Endometrial microvascular endothelial cells (primary cell): ENCODE results near the gene EMILIN2. TPM values are rescaled to one million over a fixed set of nuclear protein-coding genes. Genes with fewer than 3 reads are reported as not detected.
"Not testable (repeated sequence)": the region's sequence is repeated elsewhere in the genome, so short reads cannot be mapped to it uniquely, and the experiment has no call there.

Experiments used
- in situ Hi-C: cut with HindIII; loops from 2 replicates; pipeline ENCODE4 v1.10.0; 2017; ENCODE audit warnings: low sequenced_read_pairs, low pct_unique_long_range_greater_than_20kb; ENCODE audit errors: inconsistent ontology term
- total RNA-seq: library from RNA; depleted of rRNA; stranded (reverse); fragments of >200 nt; gene quantifications from one replicate; pipeline ENCODE4 v1.2.3, GENCODE V29; 2015; ENCODE audit errors: inconsistent ontology term

EMILIN2 gene
- total RNA-seq, 1 donor from 2014 or later = 8.1 TPM

- in situ Hi-C loops = not testable (repeated sequence)
Measured at GRCh38 chr18:2866465-2866864, 19.7 kb downstream of the EMILIN2 start.

- in situ Hi-C loops = no loop called here
Measured at GRCh38 chr18:2869207-2869606, 22.4 kb downstream of the EMILIN2 start.

DNA sequence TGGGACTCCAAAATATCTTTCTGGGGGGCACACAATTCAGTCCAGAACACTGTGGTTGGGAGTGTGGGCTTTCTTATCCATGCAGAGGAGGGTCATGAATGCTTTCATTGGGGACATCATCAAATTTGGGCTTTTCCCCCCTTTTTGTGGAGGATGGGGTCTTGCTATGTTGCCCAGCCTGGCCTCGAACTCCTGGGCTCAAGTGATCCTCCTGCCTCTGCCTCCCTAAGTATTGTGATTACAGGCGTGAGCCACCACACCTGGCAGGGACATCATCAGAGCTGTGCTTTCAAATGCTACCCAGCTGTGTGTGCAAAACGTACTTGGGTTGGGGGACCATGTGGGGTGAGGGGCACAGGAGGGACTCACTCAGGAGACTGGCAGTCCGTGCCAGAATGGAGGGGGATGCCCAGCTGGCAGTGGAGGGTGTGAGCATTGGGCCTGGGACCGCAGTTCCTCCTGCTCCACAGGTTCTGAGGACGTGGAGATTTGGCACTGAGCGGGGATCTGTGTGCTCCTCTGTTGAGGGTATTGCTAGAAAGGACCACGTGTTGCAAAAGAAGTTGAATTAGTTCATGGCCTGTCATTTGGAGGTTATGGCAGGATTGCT, 24.4 kb downstream of the EMILIN2 start:
- in situ Hi-C loops = no loop called here

DNA sequence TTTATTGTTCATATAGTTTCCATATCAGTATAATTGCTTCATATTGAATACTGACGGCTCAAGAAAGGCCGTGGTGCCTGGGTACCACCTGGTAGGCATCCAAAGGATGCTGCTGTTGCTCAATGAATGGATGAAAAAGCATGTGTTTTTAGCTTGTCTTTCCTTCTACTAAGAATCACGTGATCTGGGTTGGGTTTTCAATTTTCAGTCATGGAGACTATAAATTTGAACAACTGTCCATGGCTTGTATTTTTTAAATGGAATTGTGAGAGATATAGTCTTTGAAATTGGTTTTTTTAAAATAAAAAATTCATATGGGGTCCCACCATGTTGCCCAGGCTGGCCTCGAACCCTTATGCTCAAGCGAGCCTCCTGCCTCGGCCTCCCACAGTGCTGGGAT, 25.3 kb downstream of the EMILIN2 start:
- in situ Hi-C loops = no loop called here

DNA sequence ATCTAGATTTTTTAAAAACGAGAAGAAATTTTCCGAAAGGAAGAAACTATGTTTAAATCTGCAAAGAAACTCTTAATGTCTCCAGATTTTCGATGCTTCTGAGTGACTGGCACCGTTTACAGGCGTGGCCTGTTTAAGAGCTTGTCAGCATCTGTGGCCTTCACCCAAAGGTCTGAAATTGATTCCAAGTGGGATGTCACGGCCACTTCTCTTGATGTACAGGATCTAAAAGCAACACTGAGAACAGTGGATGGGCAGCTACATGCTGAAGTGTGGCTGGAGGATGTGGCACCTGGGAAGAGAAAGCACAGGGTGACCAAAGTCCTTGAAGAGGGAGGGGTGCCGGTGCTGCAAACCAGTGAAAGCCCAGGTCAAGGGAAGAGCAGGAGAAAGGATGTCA, 28.0 kb downstream of the EMILIN2 start:
- in situ Hi-C loops = no loop called here

DNA sequence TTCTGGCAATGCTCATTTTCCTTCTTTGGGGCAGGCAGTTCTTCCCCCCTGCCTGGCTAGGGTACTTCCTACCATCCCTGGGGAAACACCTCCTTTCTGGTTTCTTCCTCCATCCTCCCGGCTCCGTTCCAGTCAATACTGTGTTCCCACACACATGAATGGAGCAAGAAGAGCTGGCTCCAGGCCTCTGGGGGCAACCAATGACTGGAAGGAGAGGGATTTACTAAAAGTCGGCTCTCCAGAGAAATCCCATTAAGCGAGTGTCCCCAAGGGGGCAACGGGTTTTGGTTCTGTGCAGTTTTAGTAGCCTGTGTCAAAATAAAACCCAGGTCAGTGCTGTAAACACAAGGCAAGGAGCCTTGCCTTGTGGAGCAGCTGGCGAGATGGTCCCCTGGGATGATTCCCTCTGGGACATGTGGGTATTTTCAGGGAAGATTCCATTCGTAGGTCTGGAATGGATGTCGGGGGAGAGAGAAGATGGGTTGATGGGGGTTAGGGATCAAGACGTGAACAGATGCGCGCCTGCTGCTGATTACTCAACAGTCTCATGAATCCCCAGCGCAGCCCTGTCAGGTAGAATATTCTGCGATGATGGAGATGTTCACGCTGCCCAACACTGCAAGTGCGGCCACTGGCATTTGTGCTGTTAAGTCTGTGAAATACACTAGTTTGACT, 32.0 kb downstream of the EMILIN2 start:
- in situ Hi-C loops = no loop called here

DNA sequence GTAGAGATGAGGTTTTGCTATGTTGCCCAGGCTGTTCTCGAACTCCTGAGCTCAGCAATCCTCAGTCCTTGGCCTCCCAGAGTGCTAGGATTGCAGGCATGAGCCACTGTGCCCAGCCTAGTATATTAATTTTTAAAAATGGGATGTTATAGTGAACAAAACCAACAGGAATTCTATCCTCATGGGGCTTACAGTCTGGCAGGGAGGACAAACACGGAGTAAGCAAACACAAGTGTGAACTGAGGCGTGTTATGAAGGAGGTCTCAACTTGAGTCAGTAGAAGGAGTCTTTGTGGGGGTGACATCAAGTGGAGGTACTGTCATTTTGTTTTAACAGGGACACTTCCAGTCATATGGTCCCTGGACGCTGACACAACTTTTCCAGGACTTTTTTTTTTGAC, 33.1 kb downstream of the EMILIN2 start:
- in situ Hi-C loops = no loop called here

GRCh38 chr18:2880473-2880872, 33.7 kb downstream of the EMILIN2 start:
- in situ Hi-C loops = no loop called here

DNA sequence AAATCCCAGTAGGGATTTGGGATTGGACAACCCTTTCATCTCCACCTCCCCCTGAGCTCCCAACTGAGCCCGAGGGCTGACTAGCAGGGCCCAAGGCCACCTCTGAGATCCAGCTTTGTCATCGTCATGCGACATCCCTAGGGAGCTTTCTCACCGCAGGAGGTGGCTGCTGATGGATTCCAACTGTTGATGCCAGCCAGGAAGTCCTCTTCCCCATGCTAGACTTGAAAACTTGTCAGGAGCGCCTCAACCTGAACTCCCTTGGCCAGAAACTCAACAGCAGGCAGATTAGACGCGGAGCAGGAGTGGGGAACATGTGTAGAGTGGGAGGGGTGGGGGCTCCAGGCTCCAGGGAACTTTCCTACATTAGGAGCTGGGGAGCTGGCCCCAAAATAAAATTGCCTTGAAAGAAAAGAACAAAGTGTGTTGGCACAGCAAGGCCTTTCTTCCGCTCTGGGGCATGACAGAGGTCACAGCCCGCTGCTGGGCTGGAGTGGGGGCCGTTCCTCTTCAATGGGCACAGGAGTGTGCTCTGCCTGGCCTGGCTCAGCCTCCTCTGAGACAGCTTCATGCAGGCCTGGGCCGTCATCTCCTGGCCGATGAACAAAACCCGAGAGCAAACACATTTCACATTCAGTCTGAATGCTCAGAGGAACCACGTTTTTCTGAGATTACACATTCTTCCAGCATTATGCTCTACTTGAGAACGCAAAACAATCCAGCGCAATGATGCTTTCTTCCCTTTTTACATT, 34.5 kb downstream of the EMILIN2 start:
- in situ Hi-C loops = no loop called here

DNA sequence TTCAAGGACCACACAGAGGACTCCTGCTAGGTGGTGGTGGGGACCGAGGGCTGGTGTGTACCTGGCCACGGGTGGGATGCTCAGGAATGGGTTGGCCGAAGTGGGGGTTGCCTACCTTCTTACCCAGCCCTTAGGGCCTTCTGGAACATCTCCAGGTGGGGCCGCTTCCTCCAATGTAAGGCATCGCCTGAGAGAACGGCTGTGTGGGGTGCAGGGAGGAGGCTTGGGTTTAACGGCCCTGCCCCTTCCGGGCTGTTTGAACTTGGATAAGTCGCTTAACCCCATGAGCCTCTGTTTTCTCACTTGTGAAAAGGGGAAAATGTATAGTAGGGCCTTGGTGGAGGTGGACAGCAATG, 35.0 kb downstream of the EMILIN2 start:
- in situ Hi-C loops = no loop called here

- in situ Hi-C loops = no loop called here
Measured at GRCh38 chr18:2882201-2882600, 35.4 kb downstream of the EMILIN2 start.

DNA sequence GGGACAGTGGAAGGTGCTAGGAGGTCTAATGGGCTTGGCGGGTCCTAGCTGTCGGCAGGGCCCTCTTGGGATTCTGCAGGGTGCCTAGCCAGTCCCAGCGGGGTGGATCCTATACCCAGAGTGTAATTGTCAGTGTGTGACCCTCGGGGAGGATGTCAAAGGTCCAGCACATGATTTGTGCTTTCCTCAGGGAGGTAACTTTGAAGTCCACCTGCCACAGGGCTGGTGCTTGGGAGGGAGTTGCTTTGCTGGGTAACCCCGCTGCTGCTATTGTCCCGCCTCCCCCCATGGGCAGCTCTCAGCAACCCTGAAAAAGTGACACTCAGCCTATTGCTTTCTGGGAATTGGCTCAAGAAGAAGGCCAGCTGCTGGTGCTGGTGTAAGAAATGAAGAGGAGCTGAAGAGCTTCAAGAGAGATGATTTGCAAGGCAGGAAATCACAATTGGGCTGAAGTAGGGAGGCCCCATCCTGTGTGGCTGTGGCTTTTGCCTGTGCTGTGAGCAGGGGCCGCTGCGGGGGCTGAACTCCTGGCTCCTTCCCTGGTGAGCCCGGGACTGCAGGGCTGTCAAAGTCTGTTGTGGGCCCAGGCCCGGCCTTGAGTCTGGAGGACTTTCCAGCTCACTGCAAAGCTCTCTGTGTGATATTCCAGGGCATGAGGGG, 36.4 kb downstream of the EMILIN2 start:
- in situ Hi-C loops = no loop called here

- in situ Hi-C loops = no loop called here
Measured at GRCh38 chr18:2884706-2885285, 38.0 kb downstream of the EMILIN2 start.

GRCh38 chr18:2887470-2887869, 40.7 kb downstream of the EMILIN2 start:
- in situ Hi-C loops = no loop called here

- in situ Hi-C loops = no loop called here
Measured at GRCh38 chr18:2889761-2890192, 43.0 kb downstream of the EMILIN2 start.

DNA sequence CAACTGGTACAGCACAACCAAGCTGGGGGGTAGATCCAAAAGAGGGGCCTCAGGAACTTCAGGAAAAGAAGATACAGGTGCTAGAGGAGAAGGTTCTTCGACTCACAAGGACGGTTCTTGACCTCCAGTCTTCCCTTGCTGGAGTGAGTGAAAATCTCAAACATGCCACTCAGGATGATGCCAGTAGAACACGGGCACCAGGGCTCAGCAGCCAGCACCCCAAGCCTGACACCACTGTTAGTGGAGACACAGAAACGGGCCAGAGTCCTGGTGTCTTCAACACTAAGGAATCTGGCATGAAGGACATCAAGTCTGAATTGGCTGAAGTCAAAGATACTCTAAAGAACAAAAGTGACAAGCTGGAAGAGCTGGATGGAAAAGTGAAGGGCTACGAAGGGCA, 43.8 kb downstream of the EMILIN2 start:
- in situ Hi-C loops = no loop called here

- in situ Hi-C loops = no loop called here
Measured at GRCh38 chr18:2891526-2892431, 45.0 kb downstream of the EMILIN2 start.

- in situ Hi-C loops = no loop called here
Measured at GRCh38 chr18:2893056-2893455, 46.2 kb downstream of the EMILIN2 start.
